NB4 (cell line): ENCODE measurements around the gene GNB1L.

Experiments used
- MAX ChIP-seq: IDR thresholded peaks from 2 replicates; pipeline ENCODE4 v1.6.1; 2011; ENCODE audit warnings: low read depth, low read length
- POLR2A ChIP-seq: IDR thresholded peaks from 2 replicates; pipeline ENCODE4 v1.6.1; 2011; ENCODE audit warnings: mild to moderate bottlenecking; ENCODE audit not compliant: insufficient read length; ENCODE audit errors: extremely low read depth
- TF ChIP-seq, protein P1 (sequence below): IDR thresholded peaks from one replicate; pipeline ENCODE4 v1.5.1; 2012; ENCODE audit warnings: low read depth, low read length

GRCh38 chr22:19825904-19826618, 28.6 kb downstream of the GNB1L start:
- TF ChIP-seq POLR2A (no peak), MAX (no peak)
- TF ChIP-seq, protein P1, sequence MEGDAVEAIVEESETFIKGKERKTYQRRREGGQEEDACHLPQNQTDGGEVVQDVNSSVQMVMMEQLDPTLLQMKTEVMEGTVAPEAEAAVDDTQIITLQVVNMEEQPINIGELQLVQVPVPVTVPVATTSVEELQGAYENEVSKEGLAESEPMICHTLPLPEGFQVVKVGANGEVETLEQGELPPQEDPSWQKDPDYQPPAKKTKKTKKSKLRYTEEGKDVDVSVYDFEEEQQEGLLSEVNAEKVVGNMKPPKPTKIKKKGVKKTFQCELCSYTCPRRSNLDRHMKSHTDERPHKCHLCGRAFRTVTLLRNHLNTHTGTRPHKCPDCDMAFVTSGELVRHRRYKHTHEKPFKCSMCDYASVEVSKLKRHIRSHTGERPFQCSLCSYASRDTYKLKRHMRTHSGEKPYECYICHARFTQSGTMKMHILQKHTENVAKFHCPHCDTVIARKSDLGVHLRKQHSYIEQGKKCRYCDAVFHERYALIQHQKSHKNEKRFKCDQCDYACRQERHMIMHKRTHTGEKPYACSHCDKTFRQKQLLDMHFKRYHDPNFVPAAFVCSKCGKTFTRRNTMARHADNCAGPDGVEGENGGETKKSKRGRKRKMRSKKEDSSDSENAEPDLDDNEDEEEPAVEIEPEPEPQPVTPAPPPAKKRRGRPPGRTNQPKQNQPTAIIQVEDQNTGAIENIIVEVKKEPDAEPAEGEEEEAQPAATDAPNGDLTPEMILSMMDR = no peak
